Measurements from ENCODE around the gene SMPD2.
"Not testable (repeated sequence)": the region's sequence is repeated elsewhere in the genome, so short reads cannot be mapped to it uniquely, and the experiment has no call there.

SMPD2 gene

DNA sequence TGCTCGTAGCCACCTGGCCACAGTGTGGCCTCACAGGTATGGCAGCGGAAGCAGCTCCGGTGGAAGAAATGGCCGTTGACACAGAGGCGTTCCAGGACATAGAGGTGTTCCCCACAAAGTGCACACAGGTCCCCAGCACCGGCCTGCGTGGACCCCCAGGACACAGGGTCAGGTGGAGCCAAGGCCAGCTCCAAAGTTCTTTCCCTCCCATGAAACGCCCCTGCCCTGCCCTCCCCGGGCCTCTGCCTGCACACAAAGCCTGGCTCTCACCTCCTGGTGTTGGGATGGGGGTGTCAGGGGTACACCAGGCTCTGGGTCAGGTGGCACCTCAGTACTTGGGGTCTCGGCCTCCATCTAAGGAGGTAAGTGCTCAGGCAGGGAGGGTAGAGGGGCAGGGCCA is 6.6 kb downstream of the SMPD2 start:
- DNase-seq = no peak

DNA sequence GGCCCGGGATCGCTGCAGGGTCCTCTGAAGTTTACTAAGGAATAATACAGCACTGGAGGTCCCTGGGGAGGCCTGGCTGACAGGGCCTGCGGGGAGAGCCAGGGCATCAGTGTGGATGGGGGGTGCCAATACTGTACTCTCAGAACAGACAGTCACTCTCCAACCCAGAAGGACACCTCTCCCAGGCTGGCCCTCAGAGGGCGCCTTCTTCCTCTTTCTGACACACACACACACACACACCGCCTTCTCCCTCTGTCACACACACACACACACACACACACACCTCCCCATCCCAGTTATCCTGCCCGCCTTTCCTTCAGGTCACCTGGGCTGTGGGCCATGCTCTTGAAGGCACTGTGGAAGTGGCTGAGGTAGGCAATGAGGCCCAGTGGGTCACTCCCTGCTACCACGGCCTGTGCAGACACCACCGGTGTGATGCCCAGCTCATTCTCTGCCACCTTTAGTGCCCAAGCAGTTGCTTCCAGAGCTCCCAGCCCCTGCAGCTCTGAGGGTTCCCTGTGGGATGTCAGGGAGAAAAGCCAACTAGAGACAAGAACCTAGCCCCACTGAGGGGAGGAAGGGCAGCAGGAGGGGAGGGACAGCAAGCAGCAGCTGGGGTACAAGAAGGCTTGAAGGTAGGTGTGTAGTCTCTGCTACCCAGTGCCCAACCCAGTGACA is 7.5 kb downstream of the SMPD2 start:
- DNase-seq = peak; percentile 10

DNA sequence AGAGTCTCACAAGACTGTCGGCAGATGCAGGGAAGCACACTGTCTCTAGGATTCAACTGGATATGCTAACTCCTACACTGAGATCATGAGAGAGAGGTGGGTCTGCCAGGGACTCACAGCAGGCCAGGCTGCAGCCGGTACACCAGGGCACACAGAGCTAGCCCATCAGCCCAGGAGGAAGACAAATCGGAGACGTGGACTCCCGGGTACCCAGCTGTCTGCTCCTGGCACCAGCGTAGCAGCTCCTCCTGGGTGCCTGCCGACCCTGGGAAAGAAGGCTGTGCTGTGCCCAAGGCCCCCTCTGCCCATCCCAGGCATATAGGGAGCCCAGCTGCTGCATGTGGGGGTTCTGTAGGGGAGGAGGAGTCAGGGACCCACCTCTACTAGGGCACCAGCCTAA is 8.1 kb downstream of the SMPD2 start:
- DNase-seq = no peak

DNA sequence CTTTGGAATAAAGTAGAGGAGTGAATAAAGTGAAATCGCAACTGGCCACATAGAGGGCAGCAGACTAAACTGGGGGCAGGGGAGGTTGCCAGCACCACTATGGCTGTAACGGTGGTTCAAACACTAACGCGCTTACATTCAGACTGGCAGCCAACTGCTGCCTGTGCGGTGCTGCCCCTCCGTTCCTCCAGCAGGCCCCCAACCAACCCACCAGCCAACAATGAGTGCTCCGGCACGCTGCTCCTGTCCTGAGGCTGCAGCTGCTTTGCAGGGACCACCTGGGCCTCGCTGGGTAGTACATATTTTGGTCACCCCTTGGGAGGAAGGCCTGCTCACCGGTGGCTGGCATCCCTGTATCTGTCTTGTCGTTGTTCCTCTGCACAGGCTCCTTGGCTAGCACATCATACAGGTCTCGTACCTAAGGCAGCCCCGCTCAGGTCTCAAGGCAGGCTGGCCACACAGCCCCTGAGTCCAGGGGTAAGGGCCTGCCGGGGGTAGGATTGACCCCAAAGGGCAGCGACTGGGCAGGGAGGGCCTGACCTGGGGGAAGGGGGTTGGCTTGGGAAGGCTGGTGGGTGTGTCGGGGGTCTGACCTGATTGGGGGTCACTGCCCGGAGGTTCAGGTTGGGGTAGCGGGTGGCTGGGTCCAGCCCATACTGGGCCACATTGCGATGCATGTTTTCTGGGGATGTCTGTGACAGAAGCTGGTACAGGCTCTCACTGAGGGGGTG is 8.7 kb downstream of the SMPD2 start:
- no peak for DNase-seq

DNA sequence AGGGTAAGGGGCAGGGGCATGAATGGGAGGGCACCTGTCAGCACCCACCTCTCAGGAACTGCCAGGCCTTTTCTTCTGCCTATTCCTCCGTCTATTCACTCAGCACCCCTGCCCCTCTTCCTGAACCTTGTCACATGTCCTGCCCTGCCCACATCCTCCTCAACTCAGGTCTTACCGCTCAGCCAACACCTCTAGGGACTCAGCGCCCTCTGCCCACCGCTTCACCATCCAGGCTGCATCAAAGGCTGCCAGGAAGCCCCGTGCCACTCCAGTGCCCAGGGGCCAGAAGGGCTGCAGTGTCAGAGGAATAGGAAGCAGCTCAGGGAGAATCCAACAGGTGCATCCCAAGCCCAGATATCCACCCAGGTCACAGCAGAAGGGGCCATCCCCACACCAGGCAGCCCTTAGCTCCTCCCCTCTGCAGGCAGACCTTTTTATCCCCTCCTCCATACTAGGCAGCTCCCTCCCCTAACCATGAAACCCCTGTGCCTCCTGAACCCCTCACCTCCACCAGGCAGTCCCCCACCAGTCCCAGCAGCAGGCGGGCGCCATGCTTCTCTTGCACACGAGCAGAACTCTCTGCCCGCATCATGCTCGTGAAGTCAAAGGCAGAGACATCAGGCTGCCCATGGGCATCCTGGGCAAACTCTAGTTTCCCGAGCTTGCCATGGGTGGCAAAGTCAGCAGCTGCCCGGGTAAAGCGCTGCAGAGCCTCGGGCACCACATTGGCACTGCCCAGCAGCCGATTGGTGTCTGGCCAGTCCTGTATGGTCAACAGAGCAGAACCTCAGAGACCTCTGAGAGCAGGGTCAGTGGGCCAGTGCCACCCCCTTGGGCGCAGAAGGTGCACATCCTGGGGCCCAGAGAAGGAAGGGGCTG is 9.5 kb downstream of the SMPD2 start:
- DNase-seq = no peak

DNA sequence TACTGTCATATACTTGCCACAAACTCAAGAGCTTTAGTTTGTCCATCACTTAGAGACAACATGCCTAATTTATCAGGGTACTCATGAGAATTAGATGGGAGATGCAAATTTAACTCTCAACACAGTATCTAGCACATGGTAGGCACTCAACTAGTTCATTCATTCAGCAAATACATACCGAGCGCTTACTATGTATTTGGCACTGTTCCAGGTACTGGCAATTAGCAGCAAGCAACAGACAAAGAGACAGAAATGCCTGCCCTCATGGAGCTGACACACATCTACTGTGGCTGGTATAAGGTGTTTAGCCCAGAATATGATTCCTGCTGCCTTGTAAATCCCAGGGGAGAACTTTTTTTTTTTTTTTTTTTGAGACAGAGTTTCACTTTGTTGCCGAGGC is 10.3 kb downstream of the SMPD2 start:
- DNase-seq = no peak

DNA sequence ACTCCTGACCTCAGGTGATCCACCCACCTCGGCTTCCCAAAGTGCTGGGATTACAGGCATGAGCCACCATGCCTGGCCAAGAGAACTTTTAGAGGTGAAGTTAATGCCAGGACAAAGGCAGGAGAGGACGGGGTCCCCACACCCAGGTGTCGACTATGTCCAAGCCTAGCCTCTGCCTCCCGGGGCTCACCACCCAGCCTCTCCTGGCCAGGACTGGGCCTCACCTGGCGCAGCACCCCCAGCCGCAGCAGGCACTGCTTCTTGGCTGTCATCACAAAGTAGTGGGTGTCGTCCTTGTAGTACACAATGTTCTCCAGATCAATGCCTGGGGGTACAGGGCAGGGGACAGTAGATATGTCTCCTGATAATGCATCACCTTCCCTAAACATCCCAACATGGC is 10.9 kb downstream of the SMPD2 start:
- no peak for DNase-seq

DNA sequence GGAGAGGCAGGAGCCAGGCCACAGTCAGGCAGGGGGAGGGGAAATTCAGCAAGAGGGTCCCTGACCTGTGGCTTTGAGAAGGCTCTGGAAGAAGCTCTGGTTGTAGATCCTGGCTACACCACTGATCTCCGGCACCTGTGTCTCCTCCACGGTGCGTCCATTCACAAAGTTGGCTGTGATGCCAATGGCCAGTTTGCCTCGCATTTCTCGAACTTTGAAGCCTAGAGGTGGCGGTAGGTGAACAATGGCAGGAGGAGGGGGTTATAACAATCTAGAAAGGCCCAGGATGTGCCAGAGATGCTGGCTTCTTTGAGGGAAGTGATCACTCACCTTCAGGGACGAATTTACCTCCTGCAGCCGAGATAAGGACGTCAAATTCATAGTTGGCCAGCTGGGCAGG is 11.7 kb downstream of the SMPD2 start:
- DNase-seq = no peak

DNA sequence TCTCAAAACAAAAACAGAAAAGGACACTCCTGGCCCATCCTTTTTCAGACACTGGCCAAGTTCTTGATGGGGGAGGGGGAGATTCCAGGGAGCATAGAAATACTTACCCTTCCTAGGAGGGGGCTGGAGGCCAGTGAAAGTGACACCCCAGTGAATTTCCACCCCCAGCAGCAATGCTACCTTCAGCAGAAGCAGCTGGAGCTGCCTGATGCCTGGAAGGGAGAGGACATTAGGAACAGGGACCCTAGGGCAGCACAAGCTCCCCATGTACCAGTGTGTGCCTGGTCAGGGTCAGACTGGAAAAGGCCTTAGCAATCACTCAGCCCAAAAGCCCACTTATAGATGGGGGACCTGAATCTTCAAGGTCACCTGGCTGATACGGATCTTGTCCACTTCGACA is 12.6 kb downstream of the SMPD2 start:
- DNase-seq = no peak

DNA sequence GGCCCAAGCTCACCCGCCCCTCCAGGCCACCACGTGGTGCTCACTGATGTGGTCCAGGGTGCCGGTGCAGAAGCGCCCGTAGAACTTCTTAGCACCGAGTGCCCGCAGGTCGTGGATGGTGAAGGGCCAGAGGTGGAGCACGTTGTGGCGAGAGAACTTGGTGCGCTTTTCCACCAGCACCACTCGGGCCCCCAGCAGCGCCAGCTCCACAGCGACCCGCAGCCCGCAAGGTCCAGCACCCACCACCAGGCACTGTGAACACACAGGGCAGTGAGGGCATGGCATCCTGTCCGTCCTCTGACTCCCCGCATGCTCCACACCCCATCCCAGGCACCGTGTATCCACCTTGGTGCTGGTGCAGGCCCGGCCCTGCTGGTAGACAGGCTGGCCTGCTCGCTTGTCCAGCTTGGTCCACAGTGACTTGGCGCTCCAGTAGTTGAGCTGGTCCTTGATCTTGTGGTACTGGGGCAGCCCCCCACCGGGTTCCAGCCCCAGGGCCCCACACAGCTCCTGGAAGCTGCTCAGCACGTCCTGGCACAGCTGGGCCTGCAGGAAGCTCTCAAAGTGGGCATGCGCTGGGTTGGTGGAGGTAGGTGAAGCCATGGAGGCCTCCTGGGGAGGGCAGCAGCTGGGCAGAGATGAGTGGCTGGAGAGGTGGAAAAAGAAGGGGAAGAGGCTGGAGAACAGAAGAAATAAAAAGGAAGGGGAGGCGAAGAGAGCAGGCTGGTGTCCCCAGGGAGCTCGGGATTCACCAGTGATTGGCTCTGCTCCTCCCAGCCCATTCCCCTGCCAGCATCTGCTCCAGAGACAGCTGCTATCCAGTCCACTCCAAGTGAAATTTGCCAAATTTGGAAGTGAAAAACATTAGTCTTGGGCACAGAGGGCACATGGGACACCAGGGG is 13.3 kb downstream of the SMPD2 start:
- peak; percentile 47 for DNase-seq

DNA sequence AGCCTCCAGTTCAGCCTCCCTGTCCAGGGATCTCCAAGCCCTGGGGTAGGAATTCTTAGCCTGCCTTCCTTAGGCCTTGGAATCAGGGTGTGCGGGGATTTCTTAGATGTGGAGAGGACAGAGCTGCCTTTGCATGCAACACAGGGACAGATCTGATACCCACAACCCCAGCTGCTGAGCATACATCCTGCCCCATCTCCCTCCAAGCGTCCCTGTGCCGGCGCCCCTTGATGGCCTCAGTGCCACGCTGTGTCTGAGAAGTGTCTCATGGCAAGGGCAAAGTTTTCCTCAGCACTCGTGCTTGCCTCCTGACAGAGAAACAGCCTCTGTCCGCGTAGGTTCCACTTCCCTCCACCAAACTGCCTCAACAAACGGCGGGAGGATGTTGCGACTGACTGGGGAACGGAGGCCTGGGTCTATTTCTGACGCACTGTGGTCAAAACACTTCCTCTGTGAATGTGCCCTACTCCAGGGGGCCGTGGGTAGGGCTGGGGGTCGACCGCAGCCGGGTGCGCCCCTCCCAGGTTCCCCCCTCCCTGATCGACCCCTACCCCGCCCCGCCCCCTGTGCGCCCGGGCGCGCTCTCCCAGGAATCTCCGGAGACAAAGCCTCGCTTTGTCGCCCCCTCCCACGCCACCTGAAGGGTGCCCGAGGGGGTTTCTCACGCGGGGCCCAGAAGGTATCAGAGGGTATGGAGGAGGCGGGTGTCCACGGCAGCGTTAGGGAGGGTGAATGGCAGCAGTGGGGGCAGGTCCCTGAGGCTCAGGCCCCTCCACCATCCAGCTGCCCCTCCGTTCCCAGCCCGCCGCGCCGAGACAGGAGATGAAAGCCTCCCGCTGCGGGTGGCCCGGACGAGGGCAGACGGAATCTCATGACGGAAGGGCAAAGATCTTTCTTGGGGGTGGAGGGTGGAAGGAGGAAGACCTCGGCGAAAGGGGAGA is 14.2 kb downstream of the SMPD2 start:
- peak; percentile 29 for DNase-seq

DNA sequence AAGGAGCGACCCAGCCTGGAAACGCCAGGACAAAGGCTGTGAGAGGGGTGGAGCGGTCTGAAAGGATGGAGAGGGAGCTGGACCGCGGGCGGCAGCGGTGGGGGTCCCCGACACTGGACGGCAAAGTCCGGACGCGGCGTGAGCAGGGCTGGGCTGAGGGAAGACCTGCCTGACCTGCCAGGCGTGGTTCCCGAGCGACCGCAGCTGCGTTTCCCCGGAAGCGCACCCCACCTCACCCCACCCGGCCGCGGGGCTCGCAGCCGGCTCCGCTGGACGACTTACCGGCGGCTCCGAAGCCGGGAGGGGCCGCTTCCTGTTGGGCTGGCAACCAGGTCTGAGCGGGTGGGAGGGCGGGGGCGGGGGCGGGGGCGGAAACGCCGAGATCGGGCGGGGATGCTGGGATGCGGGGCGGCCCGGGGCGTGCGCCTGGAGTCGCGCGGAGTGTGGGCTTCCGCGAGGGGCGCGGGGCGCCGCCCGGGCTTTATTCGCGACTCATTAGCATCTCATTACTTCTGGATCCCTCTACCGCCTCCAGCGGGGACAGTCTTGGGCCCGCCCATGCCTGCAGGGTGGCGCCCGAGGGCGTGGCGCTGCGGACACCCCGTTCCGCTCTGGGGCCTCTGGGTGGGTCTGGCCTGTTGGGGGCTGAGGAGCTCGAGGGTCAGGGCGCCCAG is 15.1 kb downstream of the SMPD2 start, which contains the start of gene MICAL1:
TSS of gene MICAL1 (minus strand) at position 336 of the 674 bp plus-strand sequence. CDS start 1,576 bp downstream, outside the sequence.
- peak; percentile 66 for DNase-seq

DNA sequence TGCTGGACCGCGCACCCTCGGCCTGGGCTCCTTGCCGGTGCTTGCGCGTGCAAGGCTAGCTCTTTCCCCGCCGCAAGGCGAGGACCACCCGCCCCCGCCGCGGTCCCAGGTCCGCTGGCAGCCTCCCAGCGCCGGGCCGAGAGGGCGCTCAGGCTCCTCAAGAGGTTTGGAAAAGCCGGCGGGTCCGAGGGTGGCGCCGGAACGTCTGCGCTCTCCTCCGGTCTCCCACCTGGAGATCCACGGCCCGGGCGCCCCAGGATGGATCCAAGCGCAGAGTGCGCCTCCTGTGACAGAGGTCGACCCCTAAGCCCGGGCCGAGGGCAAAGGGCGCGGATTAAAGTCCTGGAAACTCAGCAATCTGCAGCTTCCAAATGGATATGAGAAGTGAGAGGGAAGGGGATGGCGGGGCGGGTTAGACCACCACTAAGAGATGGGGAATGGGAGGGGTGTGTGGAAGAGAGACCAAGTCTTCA is 15.6 kb downstream of the SMPD2 start:
- no peak for DNase-seq

DNA sequence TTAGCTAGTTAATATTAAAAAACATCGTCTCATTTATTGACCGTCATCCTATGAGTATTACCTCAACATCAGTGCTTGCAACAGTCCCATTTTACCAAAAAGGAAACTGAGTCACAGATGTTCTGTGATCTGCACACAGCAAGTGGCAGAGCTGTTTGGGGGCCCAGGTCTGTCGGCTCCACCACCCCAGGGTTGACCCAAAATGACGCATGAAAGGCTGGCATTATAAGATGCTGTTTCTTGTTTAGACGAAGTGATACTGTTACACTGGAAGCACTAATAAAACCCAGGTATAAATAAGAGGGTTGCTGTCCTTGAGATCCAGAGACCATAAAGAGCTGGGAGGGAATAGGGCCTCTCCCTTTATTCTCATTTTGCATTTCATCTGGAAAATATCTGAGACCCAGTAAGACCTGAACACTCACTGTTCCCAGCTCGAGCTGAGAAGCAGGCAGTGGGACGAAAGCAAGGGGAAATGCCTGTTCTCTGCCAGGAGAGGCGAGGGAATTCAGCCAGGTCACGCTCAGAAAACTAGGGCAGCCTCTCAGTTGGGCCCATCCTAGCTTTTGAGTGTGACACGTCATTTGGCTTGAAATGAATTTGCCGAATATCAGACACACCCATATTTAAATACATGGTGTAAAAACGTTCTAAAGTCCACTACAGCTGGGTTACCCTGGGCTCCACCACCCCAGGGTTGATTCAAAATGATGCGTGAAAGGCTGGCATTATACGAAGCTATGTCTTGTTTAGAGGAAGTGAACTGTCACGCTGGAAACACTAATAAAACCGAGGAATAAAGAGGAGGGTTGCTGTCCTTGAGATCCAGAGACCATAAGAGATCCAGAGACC is 16.4 kb downstream of the SMPD2 start:
- peak; percentile 21 for DNase-seq

DNA sequence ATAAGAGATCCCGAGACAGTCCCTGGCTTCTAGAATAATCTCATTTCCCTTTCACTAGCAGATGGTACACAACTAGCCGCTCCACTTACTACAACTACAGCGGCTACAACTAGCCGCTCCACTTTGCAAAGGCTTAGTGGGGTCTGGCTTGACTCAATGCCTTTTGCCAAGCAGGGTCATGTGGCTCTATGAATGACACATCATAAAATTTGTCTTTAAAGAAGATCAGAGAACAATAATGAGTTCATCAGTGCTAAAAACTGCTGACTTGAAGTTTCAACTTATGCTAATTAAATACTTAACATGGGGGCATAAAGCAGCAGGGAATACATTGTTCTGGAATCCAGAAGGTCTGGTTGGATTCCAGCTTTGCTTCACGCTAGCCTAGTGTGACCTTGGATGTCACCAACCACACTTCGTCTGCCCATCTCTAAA is 17.1 kb downstream of the SMPD2 start:
- DNase-seq = peak; percentile 21

DNA sequence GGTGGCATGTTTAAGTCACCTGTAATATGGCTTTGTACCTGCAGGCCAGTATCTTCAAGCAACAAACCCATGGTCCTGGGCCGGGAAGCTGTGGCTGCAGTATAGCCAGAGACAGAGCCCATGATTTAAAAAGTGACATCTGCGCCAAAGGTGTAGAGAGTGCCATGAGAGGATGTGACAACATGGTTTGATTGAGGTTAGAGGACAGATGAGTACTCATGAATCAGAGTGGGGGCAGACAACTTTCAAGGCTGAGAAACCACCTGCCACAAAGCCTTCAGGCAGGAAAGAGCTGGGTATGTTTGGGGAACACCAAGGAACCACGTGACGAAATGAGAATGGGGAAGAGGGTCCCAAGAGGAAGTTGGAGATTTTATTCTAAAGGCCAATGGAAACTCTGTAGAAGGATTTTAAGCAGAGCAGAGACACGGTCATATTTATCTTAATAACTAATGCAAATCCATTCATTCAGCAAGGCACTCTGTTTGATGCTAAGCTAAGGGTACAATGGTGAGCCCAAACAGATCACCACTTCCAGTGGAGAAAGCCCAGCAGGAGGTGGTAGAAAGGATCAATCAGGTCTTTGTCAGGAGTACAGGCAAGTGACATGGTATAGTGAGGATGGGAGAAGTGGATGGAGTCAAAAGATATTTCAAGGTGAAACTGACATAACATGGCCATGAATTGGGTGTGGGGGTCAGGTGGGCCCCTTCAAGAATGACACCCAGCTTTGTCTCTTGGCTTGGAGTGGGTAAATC is 18.4 kb downstream of the SMPD2 start:
- DNase-seq = no peak

DNA sequence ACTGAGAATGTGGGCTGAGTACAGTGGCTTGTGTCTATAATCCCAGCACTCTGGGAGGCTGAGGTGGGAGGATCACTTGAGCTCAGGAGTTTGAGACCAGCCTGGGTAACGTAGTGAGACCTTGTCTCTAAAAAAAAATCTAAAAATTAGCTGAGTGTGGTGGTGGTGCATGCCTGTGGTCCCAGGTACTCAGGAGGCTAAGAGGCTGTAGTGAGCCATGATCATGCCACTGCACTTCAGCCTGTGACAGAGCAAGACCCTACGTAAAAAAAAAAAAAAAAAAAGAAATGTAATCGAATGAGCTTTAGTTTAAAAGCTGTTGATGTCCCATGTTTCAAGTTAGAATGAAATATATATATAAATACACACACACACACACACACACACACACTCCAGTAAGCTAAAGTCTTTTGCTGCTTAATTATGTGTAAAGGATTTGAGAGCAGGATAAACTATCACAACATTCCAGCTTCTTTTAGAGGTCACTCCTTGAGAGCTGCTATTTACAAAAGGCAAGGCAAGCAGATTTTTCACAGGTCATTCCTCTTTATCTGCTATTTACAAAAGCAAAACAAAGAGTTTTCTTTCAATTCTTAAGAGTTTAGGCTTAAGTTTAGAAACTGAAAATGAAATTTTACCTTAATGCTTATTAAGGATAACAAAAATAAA is 19.8 kb downstream of the SMPD2 start:
- DNase-seq = no peak

DNA sequence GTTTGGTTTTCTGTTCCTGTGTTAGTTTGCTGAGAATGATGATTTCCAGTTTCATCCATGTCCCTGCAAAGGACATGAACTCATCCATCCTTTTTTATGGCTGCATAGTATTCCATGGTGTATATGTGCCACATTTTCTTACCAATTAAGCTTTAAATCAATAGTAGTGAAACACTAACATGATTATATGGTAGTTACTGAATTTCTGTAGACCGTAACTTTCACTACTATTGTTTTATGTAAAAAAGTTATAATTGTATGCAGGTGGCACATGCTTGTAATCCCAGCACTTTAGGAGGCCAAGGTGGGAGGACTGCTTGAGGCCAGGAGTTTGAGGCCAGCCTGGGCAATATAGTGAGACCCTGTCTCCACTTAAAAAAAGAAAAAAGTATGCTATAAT is 20.7 kb downstream of the SMPD2 start:
- DNase-seq = not testable (repeated sequence)
